Lower leg skin (tissue), 4 donors: ENCODE data around the gene PPP2R5E. TPM values are rescaled to one million over a fixed set of nuclear protein-coding genes. Genes with fewer than 3 reads are reported as not detected.
"Not testable (repeated sequence)": the region's sequence is repeated elsewhere in the genome, so short reads cannot be mapped to it uniquely, and the experiment has no call there.

Experiments used
- DNase-seq, 2 donors: peaks; one replicate each; pipeline ENCODE4 v3.0.0-alpha.2; 2019; ENCODE audit warnings: low spot score in 2 of 2
- H3K4me3 ChIP-seq: fragments of 200-600 bp; sonication (generic); 2 replicates; pipeline ENCODE4 v1.5.1; 2017; ENCODE audit warnings: mild to moderate bottlenecking, low read depth; ENCODE audit not compliant: poor library complexity, severe bottlenecking
- CTCF ChIP-seq, 3 donors: fragments of 450-650 bp; IDR thresholded peaks; one replicate each; pipeline ENCODE4 v1.5.1; 2016; ENCODE audit warnings: antibody characterized with exemption in 3 of 3, mild to moderate bottlenecking in 3 of 3, moderate library complexity in 2 of 3
- POLR2A ChIP-seq, 2 donors: fragments of 450-650 bp; IDR thresholded peaks; one replicate each; pipeline ENCODE4 v1.6.1; 2016 to 2017; ENCODE audit warnings: antibody characterized with exemption in 2 of 2, mild to moderate bottlenecking in 1 of 2, moderate library complexity in 1 of 2
- WGBS, 2 donors: methylation state at CpG; one replicate each; pipeline ENCODE4 v1.1.5; 2018; 5-methylcytosine and 5-hydroxymethylcytosine counted together
- intact Hi-C: fragments of 100-400 bp; cut with DNase I; formaldehyde crosslinking; loops from one replicate; pipeline ENCODE4 v1.15.0; 2023; ENCODE audit warnings: low total_unique reads
- total RNA-seq, 4 donors: library from RNA; depleted of rRNA; stranded (reverse); fragments of >200 nt; gene quantifications; one replicate each; pipeline ENCODE4 v1.1.0, GENCODE V29; 2016

The PPP2R5E gene
- total RNA-seq, 4 donors from 2014 or later = 15.0 to 22.5 (median 18.2) TPM

GRCh38 chr14:63535918-63536317 lies 7.3 kb downstream of the PPP2R5E start:
- DNase-seq = no peak
- intact Hi-C loops = no loop called here
- TF ChIP-seq POLR2A (IDR thresholded peaks at IDR 0.05) (no peak), CTCF (IDR thresholded peaks at IDR 0.05) (no peak)
- no peak overlapping the region for H3K4me3 ChIP-seq

GRCh38 chr14:63533474-63533873 lies 9.7 kb downstream of the PPP2R5E start:
- intact Hi-C loops = no loop called here
- DNase-seq = no peak
- WGBS, 2 donors = 94 to 97% methylated on average over 15 of the region's 15 CpGs
- TF ChIP-seq CTCF (IDR thresholded peaks at IDR 0.05) (no peak), POLR2A (IDR thresholded peaks at IDR 0.05) (no peak)
- H3K4me3 ChIP-seq = no peak overlapping the region

- peak in 1 of 2 donors; percentile 75 for DNase-seq
- 78 to 82% methylated on average over 12 of the region's 12 CpGs for WGBS, 2 donors
- intact Hi-C loops = no loop called here
These were observed 18.5 kb downstream of the PPP2R5E start for GRCh38 chr14:63524537-63525155.

GRCh38 chr14:63523735-63524426 lies 19.3 kb downstream of the PPP2R5E start:
- no peak for DNase-seq
- no peak overlapping the region for H3K4me3 ChIP-seq
- TF ChIP-seq CTCF (IDR thresholded peaks at IDR 0.05) = no peak
- no peak for TF ChIP-seq POLR2A (IDR thresholded peaks at IDR 0.05)
- WGBS, 2 donors = 60% methylated on average over 4 of the region's 4 CpGs
- intact Hi-C loops = no loop called here

More at GRCh38 chr14:63524537-63525155, 18.5 kb downstream of the PPP2R5E start:
- TF ChIP-seq CTCF (IDR thresholded peaks at IDR 0.05) (no peak), POLR2A (IDR thresholded peaks at IDR 0.05) (no peak)
- no peak overlapping the region for H3K4me3 ChIP-seq

- intact Hi-C loops, DNase-seq, H3K4me3 ChIP-seq: not testable (repeated sequence)
- 97% methylated on average over 13 to 14 of the region's 41 CpGs for WGBS, 2 donors
These were observed 20.7 kb downstream of the PPP2R5E start for GRCh38 chr14:63522511-63522910.

- TF ChIP-seq CTCF (IDR thresholded peaks at IDR 0.05) = no peak
- no peak for TF ChIP-seq POLR2A (IDR thresholded peaks at IDR 0.05)
- no peak for DNase-seq
- intact Hi-C loops = no loop called here
- no peak overlapping the region for H3K4me3 ChIP-seq
- WGBS, 2 donors = 96 to 97% methylated on average over 2 of the region's 2 CpGs
These were observed 25.8 kb downstream of the PPP2R5E start for GRCh38 chr14:63517354-63517753.
